A549 treated with dexamethasone at 1 μM for 4 hours (cell line): ENCODE results near the gene PEPD. TPM values are rescaled to one million over a fixed set of nuclear protein-coding genes. Genes with fewer than 3 reads are reported as not detected.

Experiments used
- total RNA-seq: library from RNA; stranded (reverse); fragments of 200-300 nt; extraction: Qiagen RNA extraction; gene quantifications from 5 replicates; pipeline ENCODE4 v1.2.3, GENCODE V29; 2022

PEPD gene
- total RNA-seq: 99.1 to 117 TPM (median 113 TPM) in 5 replicates

DNA sequence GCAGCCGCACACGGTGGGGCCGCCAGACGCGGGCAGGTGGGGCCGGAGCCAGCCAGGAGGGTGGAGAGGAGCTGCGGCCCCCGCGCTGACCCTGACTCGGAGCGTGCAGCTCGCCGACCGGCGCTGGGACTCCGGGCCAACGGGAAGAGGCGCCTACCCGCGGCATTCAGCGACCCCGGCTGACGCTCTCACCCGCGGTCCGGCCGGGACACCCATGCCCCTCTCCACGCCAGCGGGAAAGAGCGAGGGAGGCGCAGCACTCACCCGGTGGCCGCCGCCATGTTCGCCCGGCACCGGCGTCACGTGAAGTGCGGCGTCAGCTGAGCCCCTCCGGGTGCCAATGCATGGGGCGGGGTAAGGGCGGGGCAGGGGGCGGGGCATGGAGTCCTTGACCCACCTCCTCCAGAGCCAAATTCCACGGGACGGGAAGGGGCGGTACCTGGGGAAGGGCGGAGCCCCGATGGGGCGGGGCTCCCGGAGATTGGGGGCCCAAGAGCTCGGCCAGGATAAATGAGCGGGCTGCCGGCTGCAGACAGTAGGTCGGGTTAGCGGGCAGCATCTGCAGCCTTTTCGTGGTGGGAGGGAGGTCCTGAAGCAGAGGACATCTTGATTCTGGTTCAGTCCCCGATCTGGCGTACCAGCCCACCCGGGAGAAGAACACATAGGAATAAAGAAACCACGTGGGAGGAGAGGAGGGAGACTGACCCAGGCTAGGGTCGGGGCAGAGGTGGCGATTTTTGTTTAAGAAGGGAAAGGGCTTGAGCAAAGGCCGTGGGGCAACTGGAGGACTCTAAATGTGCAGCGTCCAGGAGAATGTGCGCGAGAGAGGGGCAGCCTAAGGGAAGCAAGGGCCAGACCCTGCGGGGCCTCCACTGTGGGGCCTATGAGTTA lies at the start of gene PEPD:
PEPD (minus strand) TSS at position 312 of the 891 bp plus-strand sequence; CDS start at position 281, 31 bp downstream.

DNA sequence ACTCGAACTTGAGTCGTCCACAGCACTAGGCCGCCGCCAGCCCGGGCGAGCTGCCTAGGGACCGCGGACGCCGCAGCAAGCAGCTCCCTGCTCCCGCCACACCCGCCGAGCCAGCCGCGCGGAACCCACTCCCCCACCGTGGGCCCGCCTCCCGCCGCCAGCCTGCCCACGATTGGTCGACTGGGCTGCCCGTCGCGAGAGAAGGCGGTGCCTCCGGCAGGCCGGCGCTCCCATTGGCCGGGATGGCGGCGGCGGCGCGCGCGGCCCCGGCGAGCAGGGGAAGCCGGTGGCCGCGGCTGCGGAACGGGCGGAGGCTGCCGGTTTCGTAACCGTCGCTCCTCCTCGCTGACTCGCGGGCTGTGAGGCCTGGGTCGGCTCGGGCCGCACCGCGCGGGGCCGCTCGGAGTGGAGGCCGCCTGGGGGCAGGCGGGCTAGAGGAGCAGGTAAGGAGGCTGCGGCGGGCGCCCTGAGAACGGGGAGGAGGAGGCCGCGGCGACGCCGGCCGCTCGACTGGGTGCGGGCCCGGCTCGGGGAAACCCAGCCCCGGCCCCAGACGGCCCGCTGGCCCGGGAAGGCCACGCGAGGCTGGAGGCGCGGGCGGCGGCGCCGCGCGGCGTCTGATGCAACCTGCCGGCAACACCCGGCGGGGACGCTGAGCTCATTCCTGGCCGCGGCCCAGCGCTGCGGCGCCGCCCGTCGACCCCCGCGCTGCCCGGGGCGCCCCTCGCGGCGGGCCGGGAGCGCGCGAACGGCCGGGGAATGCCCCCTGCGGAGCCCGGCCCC lies 147.9 kb downstream of the PEPD start, which contains the start of gene CEBPG:
CEBPG (plus strand) TSS at position 257 of the 783 bp plus-strand sequence. CDS start 5,531 bp downstream, outside the sequence.

Other genes with a start within 250 kb of the PEPD start
- gene CEBPA, start 219.3 kb downstream of the PEPD start, total RNA-seq: 5.1 to 8.6 TPM (median 7.1 TPM) in 5 replicates
- gene CEBPG, start 148.1 kb downstream of the PEPD start, total RNA-seq: 39.8 to 44.4 TPM (median 39.8 TPM) in 5 replicates
- 0.18 to 0.22 TPM (median 0.20 TPM) in 5 replicates for gene CHST8, start 100.2 kb upstream of the PEPD start, total RNA-seq